Measurements from ENCODE around the gene SLC6A3. TPM values are rescaled to one million over a fixed set of nuclear protein-coding genes. Genes with fewer than 3 reads are reported as not detected.
"Not testable (repeated sequence)": the region's sequence is repeated elsewhere in the genome, so short reads cannot be mapped to it uniquely, and the experiment has no call there.

SLC6A3 gene
- total and polyA plus RNA-seq, 2 donors (not counting 1 experiment from before 2014, with no cell fraction given): 0.01 to 0.15 TPM

DNA sequence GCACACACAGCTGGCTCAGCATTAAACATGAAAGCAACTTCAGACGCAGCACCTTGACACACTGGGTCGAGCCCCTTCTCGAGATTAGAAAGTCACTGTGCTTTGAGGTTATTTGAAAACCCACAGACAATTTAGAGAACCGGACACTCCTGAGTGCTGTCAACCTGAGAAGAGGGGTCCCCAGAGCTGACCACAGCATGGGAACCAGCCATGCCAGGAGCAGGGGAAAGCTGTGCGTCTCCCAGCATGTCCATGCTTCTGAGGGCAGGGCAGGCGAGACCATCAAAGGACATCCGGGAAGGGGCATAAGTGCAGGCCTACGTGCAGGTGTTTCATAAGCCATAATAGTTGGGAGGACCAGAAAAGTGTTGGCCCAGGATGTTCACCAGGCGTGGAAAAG is 20.5 kb downstream of the SLC6A3 start:
- Histone ChIP-seq H2AFZ (ENCODE audit: insufficient read depth, low read depth, low read length, poor library complexity, severe bottlenecking) (no peak overlapping the region), H3K4me2 (replicated peaks; ENCODE audit: low read depth, low read length, poor library complexity, severe bottlenecking) (no peak overlapping the region), H3K36me3 (replicated peaks in 1 of 2; ENCODE audit: control extremely low read depth in 1 of 2, control insufficient read depth in 1 of 2, extremely low read depth in 1 of 2, insufficient read depth in 2 of 2, low read length in 1 of 2) (no peaks in the 10 kb centered on the region), H4K20me1 (ENCODE audit: control insufficient read depth, insufficient read depth, low read length, poor library complexity, severe bottlenecking) (no peaks in the 10 kb centered on the region), H3K79me2 (ENCODE audit: control insufficient read depth, insufficient read depth, low read length) (no peaks in the 10 kb centered on the region), H3K27ac (ENCODE audit: low read length in 2 of 2) (no peak overlapping the region), H3K4me1 (ENCODE audit: control insufficient read depth in 2 of 2, insufficient read depth in 2 of 2, low read length in 2 of 2) (no peaks in the 10 kb centered on the region), H3K27me3 (replicated peaks in 1 of 4; ENCODE audit: control extremely low read depth in 1 of 4, control insufficient read depth in 3 of 4, insufficient read depth in 4 of 4, low read length in 3 of 4) (no peaks in the 10 kb centered on the region), H3K9ac (ENCODE audit: low read length) (no peak overlapping the region), H3K4me3 (ENCODE audit: control extremely low read depth in 1 of 5, extremely low read depth in 1 of 5, insufficient read depth in 1 of 5, low read depth in 2 of 5, low read length in 4 of 5) (no peak overlapping the region), H3K9me3 (ENCODE audit: control extremely low read depth in 1 of 3, control insufficient read depth in 2 of 3, insufficient read depth in 1 of 3, low read length in 2 of 3) (peaks cover 3 to 36% (median 24%) of the 10 kb centered on the region in 3 donors)
- H3K4me1 Mint-ChIP-seq: no peaks in the 10 kb centered on the region
- TF ChIP-seq, protein P1, sequence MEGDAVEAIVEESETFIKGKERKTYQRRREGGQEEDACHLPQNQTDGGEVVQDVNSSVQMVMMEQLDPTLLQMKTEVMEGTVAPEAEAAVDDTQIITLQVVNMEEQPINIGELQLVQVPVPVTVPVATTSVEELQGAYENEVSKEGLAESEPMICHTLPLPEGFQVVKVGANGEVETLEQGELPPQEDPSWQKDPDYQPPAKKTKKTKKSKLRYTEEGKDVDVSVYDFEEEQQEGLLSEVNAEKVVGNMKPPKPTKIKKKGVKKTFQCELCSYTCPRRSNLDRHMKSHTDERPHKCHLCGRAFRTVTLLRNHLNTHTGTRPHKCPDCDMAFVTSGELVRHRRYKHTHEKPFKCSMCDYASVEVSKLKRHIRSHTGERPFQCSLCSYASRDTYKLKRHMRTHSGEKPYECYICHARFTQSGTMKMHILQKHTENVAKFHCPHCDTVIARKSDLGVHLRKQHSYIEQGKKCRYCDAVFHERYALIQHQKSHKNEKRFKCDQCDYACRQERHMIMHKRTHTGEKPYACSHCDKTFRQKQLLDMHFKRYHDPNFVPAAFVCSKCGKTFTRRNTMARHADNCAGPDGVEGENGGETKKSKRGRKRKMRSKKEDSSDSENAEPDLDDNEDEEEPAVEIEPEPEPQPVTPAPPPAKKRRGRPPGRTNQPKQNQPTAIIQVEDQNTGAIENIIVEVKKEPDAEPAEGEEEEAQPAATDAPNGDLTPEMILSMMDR (IDR thresholded peaks at IDR 0.05): no peak
- no peak for TF ChIP-seq EZH2 (IDR thresholded peaks at IDR 0.05; ENCODE audit: borderline replicate concordance, insufficient read depth, low read depth, low read length, poor library complexity, severe bottlenecking)
- DNase-seq (no peak), ATAC-seq (ENCODE audit: low read depth) (no peak)
- H3K4me3 Mint-ChIP-seq: no peak overlapping the region
- no peak overlapping the region for H3K27ac Mint-ChIP-seq
- WGBS (ENCODE audit: insufficient coverage): 95% methylated on average over 8 of the region's 9 CpGs
- peaks cover 16% of the 10 kb centered on the region for H3K9me3 Mint-ChIP-seq (ENCODE audit: insufficient read depth)
- H3K27me3 Mint-ChIP-seq: peaks cover 6% of the 10 kb centered on the region
- intact Hi-C loops (cut with micrococcal nuclease): no loop called here
- ChIA-PET CTCF (no interaction called here), POLR2A (no interaction called here)

DNA sequence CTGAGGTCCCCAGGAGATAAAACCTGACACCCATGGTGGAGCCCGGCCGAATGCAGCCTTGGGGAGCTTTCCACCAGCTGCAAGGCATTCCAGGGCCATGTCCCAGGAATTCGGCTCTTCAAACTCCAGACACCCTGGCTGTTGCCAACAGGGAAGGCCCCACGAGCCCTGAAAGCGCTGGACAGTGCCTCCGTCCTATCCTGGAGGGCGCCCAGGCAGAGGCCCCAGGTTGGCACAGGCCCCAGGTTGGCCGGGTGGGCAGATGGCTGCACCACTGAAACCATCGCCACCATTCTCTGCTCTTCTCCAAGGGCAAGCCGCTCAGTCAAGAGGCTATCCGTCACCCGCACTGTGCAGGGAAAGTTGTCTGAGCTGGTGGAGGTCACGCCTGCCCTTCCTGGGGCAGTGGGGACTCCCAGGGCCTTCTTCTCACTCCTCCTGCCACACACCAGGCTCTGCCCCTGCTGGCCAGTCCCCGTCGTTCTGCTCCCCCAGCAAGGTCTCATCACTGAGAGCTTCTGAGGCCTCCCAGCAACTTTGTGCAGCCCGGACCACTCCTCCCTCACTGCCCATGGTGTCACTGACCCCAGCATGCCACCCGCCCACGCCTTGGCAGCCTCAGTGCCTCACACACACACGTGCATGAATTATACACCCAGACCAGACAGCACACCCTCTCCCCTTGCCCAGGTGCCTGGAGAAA is 21.2 kb downstream of the SLC6A3 start:
- ATAC-seq (ENCODE audit: low read depth): no peak

DNA sequence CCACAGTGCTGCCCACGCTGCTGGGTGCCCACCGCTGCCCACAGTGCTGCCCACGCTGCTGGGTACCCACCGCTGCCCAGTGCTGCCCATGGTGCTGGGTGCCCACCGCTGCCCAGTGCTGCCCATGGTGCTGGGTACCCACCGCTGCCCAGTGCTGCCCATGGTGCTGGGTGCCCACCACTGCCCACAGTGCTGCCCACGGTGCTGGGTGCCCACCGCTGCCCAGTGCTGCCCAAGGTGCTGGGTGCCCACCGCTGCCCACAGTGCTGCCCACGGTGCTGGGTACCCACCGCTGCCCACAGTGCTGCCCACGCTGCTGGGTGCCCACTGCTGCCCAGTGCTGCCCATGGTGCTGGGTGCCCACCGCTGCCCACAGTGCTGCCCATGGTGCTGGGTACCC is 22.7 kb downstream of the SLC6A3 start:
- intact Hi-C loops (cut with micrococcal nuclease); ATAC-seq (ENCODE audit: low read depth): not testable (repeated sequence)
- WGBS (ENCODE audit: insufficient coverage): 92% methylated on average over 9 of the region's 13 CpGs

More for the DNA sequence above, 21.2 kb downstream of the SLC6A3 start:
- H4K20me1 ChIP-seq (ENCODE audit: control insufficient read depth, insufficient read depth, low read length, poor library complexity, severe bottlenecking): no peaks in the 10 kb centered on the region
- Mint-ChIP-seq H3K27ac (no peak overlapping the region), H3K4me3 (no peak overlapping the region), H3K4me1 (no peaks in the 10 kb centered on the region), H3K9me3 (ENCODE audit: insufficient read depth) (peaks cover 12% of the 10 kb centered on the region), H3K27me3 (peaks cover 6% of the 10 kb centered on the region)
- H3K9ac ChIP-seq (ENCODE audit: low read length): no peak overlapping the region
- no peak overlapping the region for H3K4me3 ChIP-seq (ENCODE audit: control extremely low read depth in 1 of 5, extremely low read depth in 1 of 5, insufficient read depth in 1 of 5, low read depth in 2 of 5, low read length in 4 of 5)
- TF ChIP-seq EZH2 (IDR thresholded peaks at IDR 0.05; ENCODE audit: borderline replicate concordance, insufficient read depth, low read depth, low read length, poor library complexity, severe bottlenecking): no peak
- TF ChIP-seq, protein P1 (IDR thresholded peaks at IDR 0.05): no peak
- H3K79me2 ChIP-seq (ENCODE audit: control insufficient read depth, insufficient read depth, low read length): no peaks in the 10 kb centered on the region
- no peaks in the 10 kb centered on the region for H3K36me3 ChIP-seq (replicated peaks in 1 of 2; ENCODE audit: control extremely low read depth in 1 of 2, control insufficient read depth in 1 of 2, extremely low read depth in 1 of 2, insufficient read depth in 2 of 2, low read length in 1 of 2)
- no peak overlapping the region for H3K27ac ChIP-seq (ENCODE audit: low read length in 2 of 2)
- CTCF ChIA-PET: no interaction called here
- H3K4me2 ChIP-seq (replicated peaks; ENCODE audit: low read depth, low read length, poor library complexity, severe bottlenecking): no peak overlapping the region
- no peaks in the 10 kb centered on the region for H3K4me1 ChIP-seq (ENCODE audit: control insufficient read depth in 2 of 2, insufficient read depth in 2 of 2, low read length in 2 of 2)
- DNase-seq: no peak
- 86% methylated on average over 19 of the region's 19 CpGs for WGBS (ENCODE audit: insufficient coverage)
- H2AFZ ChIP-seq (ENCODE audit: insufficient read depth, low read depth, low read length, poor library complexity, severe bottlenecking): no peak overlapping the region
- H3K27me3 ChIP-seq (replicated peaks in 1 of 4; ENCODE audit: control extremely low read depth in 1 of 4, control insufficient read depth in 3 of 4, insufficient read depth in 4 of 4, low read length in 3 of 4): peaks cover 0 to under 1% (median 0%) of the 10 kb centered on the region in 4 experiments
- intact Hi-C loops (cut with micrococcal nuclease): no loop called here
- H3K9me3 ChIP-seq (ENCODE audit: control extremely low read depth in 1 of 3, control insufficient read depth in 2 of 3, insufficient read depth in 1 of 3, low read length in 2 of 3): peaks cover 3 to 32% (median 21%) of the 10 kb centered on the region in 3 donors
- POLR2A ChIA-PET: no interaction called here

More for the DNA sequence above, 22.7 kb downstream of the SLC6A3 start:
- H3K27ac ChIP-seq (ENCODE audit: low read length in 2 of 2); H3K27me3 ChIP-seq (replicated peaks in 1 of 4; ENCODE audit: control extremely low read depth in 1 of 4, control insufficient read depth in 3 of 4, insufficient read depth in 4 of 4, low read length in 3 of 4); H4K20me1 ChIP-seq (ENCODE audit: control insufficient read depth, insufficient read depth, low read length, poor library complexity, severe bottlenecking); H3K27me3 Mint-ChIP-seq; H3K4me1 ChIP-seq (ENCODE audit: control insufficient read depth in 2 of 2, insufficient read depth in 2 of 2, low read length in 2 of 2); H3K36me3 ChIP-seq (replicated peaks in 1 of 2; ENCODE audit: control extremely low read depth in 1 of 2, control insufficient read depth in 1 of 2, extremely low read depth in 1 of 2, insufficient read depth in 2 of 2, low read length in 1 of 2); H2AFZ ChIP-seq (ENCODE audit: insufficient read depth, low read depth, low read length, poor library complexity, severe bottlenecking); H3K79me2 ChIP-seq (ENCODE audit: control insufficient read depth, insufficient read depth, low read length); H3K9ac ChIP-seq (ENCODE audit: low read length); H3K9me3 Mint-ChIP-seq (ENCODE audit: insufficient read depth); CTCF ChIA-PET; H3K4me3 ChIP-seq (ENCODE audit: control extremely low read depth in 1 of 5, extremely low read depth in 1 of 5, insufficient read depth in 1 of 5, low read depth in 2 of 5, low read length in 4 of 5); H3K4me3 Mint-ChIP-seq; POLR2A ChIA-PET; H3K27ac Mint-ChIP-seq; DNase-seq; H3K4me2 ChIP-seq (replicated peaks; ENCODE audit: low read depth, low read length, poor library complexity, severe bottlenecking); H3K4me1 Mint-ChIP-seq: not testable (repeated sequence)
- H3K9me3 ChIP-seq (ENCODE audit: control extremely low read depth in 1 of 3, control insufficient read depth in 2 of 3, insufficient read depth in 1 of 3, low read length in 2 of 3): peaks cover 0 to 23% (median 7%) of the 10 kb centered on the region in 3 donors

All from B cell (primary cell).